Testis (tissue), 3 donors: ENCODE measurements around the gene ZMYND10. TPM values are rescaled to one million over a fixed set of nuclear protein-coding genes. Genes with fewer than 3 reads are reported as not detected.
A peak's percentile ranks its signal among the peaks of the same experiment; 100 is the strongest.

Experiments used
- DNase-seq: peaks from one replicate; pipeline ENCODE4 v3.0.0-alpha.2; 2019
- H3K27ac ChIP-seq, 2 donors: fragments of 200-600 bp; sonication (generic); one replicate each; pipeline ENCODE4 v1.5.1; 2019
- H3K27me3 ChIP-seq: fragments of 200-600 bp; sonication (generic); one replicate; pipeline ENCODE4 v1.5.1; 2019
- H3K36me3 ChIP-seq: fragments of 200-600 bp; sonication (generic); one replicate; pipeline ENCODE4 v1.5.1; 2017; ENCODE audit warnings: low read depth; ENCODE audit errors: missing control alignments
- H3K4me1 ChIP-seq: fragments of 200-600 bp; sonication (generic); one replicate; pipeline ENCODE4 v1.5.1; 2019
- H3K4me3 ChIP-seq, 2 donors: fragments of 200-600 bp; sonication (generic); one replicate each; pipeline ENCODE4 v1.5.1; 2017 to 2019
- H3K9me3 ChIP-seq: fragments of 200-600 bp; sonication (generic); one replicate; pipeline ENCODE4 v1.5.1; 2017
- CTCF ChIP-seq, 3 experiments: fragments of 450-650 bp in 2 of 3; fragments of 200-600 bp in 1 of 3; sonication (generic) in 1 of 3; IDR thresholded peaks; one replicate each; pipeline ENCODE4 v1.5.1; 2016 to 2019; ENCODE audit warnings: antibody characterized with exemption in 3 of 3, mild to moderate bottlenecking in 2 of 3, moderate library complexity in 1 of 3
- POLR2A ChIP-seq: fragments of 450-650 bp; IDR thresholded peaks from one replicate; pipeline ENCODE4 v1.6.1; 2017; ENCODE audit warnings: antibody characterized with exemption, mild to moderate bottlenecking, moderate library complexity
- WGBS, 2 donors: methylation state at CpG; one replicate each; pipeline ENCODE4 v1.1.5; 2018; 5-methylcytosine and 5-hydroxymethylcytosine counted together
- intact Hi-C: fragments of 100-400 bp; cut with DNase I; formaldehyde crosslinking; loops from one replicate; pipeline ENCODE4 v1.15.1; 2023; ENCODE audit warnings: low total_unique reads
- polyA plus RNA-seq: library from polyadenylated mRNA; stranded (reverse); fragments of 350-450 nt; fragmentation: Illumina TruSeq; extraction: RNeasy Lipid Tissue Mini Kit (QIAGEN cat#74804); gene quantifications from one replicate; pipeline ENCODE4 v1.2.3, GENCODE V29; 2014; ENCODE audit warnings: low read depth, low replicate concordance; ENCODE audit not compliant: insufficient read depth
- total RNA-seq, 2 donors: library from RNA; depleted of rRNA; stranded (reverse); fragments of >200 nt; gene quantifications; one replicate each; pipeline ENCODE4 v1.2.3, GENCODE V29; 2016

ZMYND10 gene
- total and polyA plus RNA-seq, 3 donors from 2014 or later: 241 to 763 (median 335) TPM

- H3K9me3 ChIP-seq: no peaks in the 10 kb centered on the region
- H3K27ac ChIP-seq: peak overlapping the region in 1 of 2 donors; percentile 74
- no peak for TF ChIP-seq POLR2A
- TF ChIP-seq CTCF (IDR thresholded peaks at IDR 0.05): no peak
- peaks cover 35% of the 10 kb centered on the region for H3K4me1 ChIP-seq
- whole genome bisulfite sequencing, 2 donors: 72% methylated on average over 5 of the region's 5 CpGs
- H3K27me3 ChIP-seq: no peaks in the 10 kb centered on the region
- no peak overlapping the region for H3K4me3 ChIP-seq
- intact Hi-C loops: no loop called here
- DNase-seq: no peak
- no peaks in the 10 kb centered on the region for H3K36me3 ChIP-seq
Observed at GRCh38 chr3:50334339-50335075, 11.0 kb downstream of the ZMYND10 start.

- Histone ChIP-seq H3K9me3 (no peaks in the 10 kb centered on the region), H3K4me3 (no peak overlapping the region), H3K27me3 (no peaks in the 10 kb centered on the region), H3K4me1 (peaks cover 35% of the 10 kb centered on the region), H3K36me3 (no peaks in the 10 kb centered on the region), H3K27ac (peak overlapping the region in 1 of 2 donors; percentile 74)
- TF ChIP-seq CTCF (IDR thresholded peaks at IDR 0.05) (no peak), POLR2A (no peak)
- WGBS, 2 donors: 62 to 73% methylated on average over 12 of the region's 12 CpGs
- intact Hi-C loops: no loop called here
- DNase-seq: no peak
Observed at GRCh38 chr3:50333744-50334328, 11.7 kb downstream of the ZMYND10 start.

- TF ChIP-seq CTCF (IDR thresholded peaks at IDR 0.05) (no peak), POLR2A (no peak)
- peaks cover 42% of the 10 kb centered on the region for H3K4me1 ChIP-seq
- WGBS, 2 donors: 94 to 96% methylated on average over 15 to 19 of the region's 19 CpGs
- intact Hi-C loops: no loop called here
- H3K27ac ChIP-seq: no peak overlapping the region
- no peak for DNase-seq
- no peaks in the 10 kb centered on the region for H3K9me3 ChIP-seq
- no peaks in the 10 kb centered on the region for H3K36me3 ChIP-seq
- no peaks in the 10 kb centered on the region for H3K27me3 ChIP-seq
- no peak overlapping the region for H3K4me3 ChIP-seq
Observed at GRCh38 chr3:50331364-50331907, 14.1 kb downstream of the ZMYND10 start.

GRCh38 chr3:50330330-50330729, 15.2 kb downstream of the ZMYND10 start:
- Histone ChIP-seq H3K9me3 (no peaks in the 10 kb centered on the region), H3K4me3 (no peak overlapping the region), H3K4me1 (peaks cover 31% of the 10 kb centered on the region), H3K27me3 (no peaks in the 10 kb centered on the region), H3K27ac (no peak overlapping the region), H3K36me3 (no peaks in the 10 kb centered on the region)
- intact Hi-C loops: no loop called here
- TF ChIP-seq POLR2A (no peak), CTCF (IDR thresholded peaks at IDR 0.05) (no peak)
- 88 to 91% methylated on average over 10 of the region's 10 CpGs for WGBS, 2 donors
- no peak for DNase-seq
